Measurements from ENCODE around the gene SCYL2.
"Not testable (repeated sequence)": the region's sequence is repeated elsewhere in the genome, so short reads cannot be mapped to it uniquely, and the experiment has no call there.

The SCYL2 gene

GRCh38 chr12:100284556-100284955 is 17.6 kb downstream of the SCYL2 start:
- not testable (repeated sequence) for H3K27ac ChIP-seq (ENCODE audit: low read depth, low read length); H3K4me1 ChIP-seq (ENCODE audit: control insufficient read depth, insufficient read depth, low read length); H3K4me3 ChIP-seq (ENCODE audit: low read depth, low read length); H3K27me3 ChIP-seq (ENCODE audit: control insufficient read depth, insufficient read depth, low read length); H3K9me3 ChIP-seq (ENCODE audit: control insufficient read depth, insufficient read depth, low read length); H3K9ac ChIP-seq (ENCODE audit: low read depth, low read length)
- peaks cover 14% of the 10 kb centered on the region for H3K36me3 ChIP-seq (ENCODE audit: control insufficient read depth, insufficient read depth, low read length)

DNA sequence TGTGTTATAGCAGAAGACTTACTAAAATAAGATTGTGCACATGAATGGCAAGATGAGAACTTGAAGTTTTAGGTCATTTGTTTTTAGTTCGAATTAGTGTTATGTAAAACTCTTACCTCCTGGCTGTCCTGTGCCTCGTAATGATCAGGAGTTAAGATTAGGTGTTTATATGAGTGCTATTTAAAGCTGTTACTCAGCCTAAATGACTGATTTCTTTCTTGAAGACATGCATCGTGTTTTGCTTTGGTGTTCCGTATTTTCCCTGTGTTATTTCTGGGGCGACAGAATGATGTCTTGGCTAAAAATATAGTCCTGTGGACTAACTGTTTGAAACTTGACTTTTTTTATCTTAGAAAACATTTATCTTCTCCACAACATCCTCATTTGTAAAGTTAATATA is 22.1 kb downstream of the SCYL2 start:
- Histone ChIP-seq H3K27ac (ENCODE audit: low read depth, low read length) (no peak overlapping the region), H3K27me3 (ENCODE audit: control insufficient read depth, insufficient read depth, low read length) (no peaks in the 10 kb centered on the region), H3K9me3 (ENCODE audit: control insufficient read depth, insufficient read depth, low read length) (peaks cover 7% of the 10 kb centered on the region), H3K36me3 (ENCODE audit: control insufficient read depth, insufficient read depth, low read length) (peaks cover 30% of the 10 kb centered on the region), H3K9ac (ENCODE audit: low read depth, low read length) (no peak overlapping the region), H3K4me3 (ENCODE audit: low read depth, low read length) (no peak overlapping the region), H3K4me1 (ENCODE audit: control insufficient read depth, insufficient read depth, low read length) (no peaks in the 10 kb centered on the region)

GRCh38 chr12:100290016-100290415 is 23.0 kb downstream of the SCYL2 start:
- Histone ChIP-seq H3K9ac (ENCODE audit: low read depth, low read length) (no peak overlapping the region), H3K4me3 (ENCODE audit: low read depth, low read length) (no peak overlapping the region), H3K9me3 (ENCODE audit: control insufficient read depth, insufficient read depth, low read length) (peaks cover 7% of the 10 kb centered on the region), H3K4me1 (ENCODE audit: control insufficient read depth, insufficient read depth, low read length) (no peaks in the 10 kb centered on the region), H3K36me3 (ENCODE audit: control insufficient read depth, insufficient read depth, low read length) (peaks cover 27% of the 10 kb centered on the region), H3K27ac (ENCODE audit: low read depth, low read length) (no peak overlapping the region), H3K27me3 (ENCODE audit: control insufficient read depth, insufficient read depth, low read length) (no peaks in the 10 kb centered on the region)

DNA sequence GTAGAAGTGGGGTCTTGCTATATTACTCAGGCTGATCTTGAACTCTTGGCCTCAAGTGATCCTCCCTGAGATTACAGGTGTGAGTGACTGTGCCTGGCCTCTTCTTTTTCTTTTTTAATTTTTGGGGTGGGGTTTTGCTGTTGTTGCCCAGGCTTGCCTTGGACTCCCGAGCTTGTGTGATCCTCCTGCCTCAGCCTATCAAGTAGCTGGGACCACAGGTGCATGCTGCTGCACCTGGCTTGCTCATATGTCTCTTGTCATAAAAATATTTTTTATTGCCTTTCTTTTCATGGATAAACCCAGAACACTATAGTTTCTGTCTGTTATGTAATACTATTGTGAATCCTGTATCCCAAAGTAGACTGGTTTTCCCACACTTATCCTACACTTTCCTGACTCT is 26.0 kb downstream of the SCYL2 start:
- no peaks in the 10 kb centered on the region for H3K4me1 ChIP-seq (ENCODE audit: control insufficient read depth, insufficient read depth, low read length)
- peaks cover 7% of the 10 kb centered on the region for H3K9me3 ChIP-seq (ENCODE audit: control insufficient read depth, insufficient read depth, low read length)
- no peaks in the 10 kb centered on the region for H3K27me3 ChIP-seq (ENCODE audit: control insufficient read depth, insufficient read depth, low read length)
- H3K27ac ChIP-seq (ENCODE audit: low read depth, low read length) = no peak overlapping the region
- H3K9ac ChIP-seq (ENCODE audit: low read depth, low read length) = no peak overlapping the region
- peaks cover 39% of the 10 kb centered on the region for H3K36me3 ChIP-seq (ENCODE audit: control insufficient read depth, insufficient read depth, low read length)
- H3K4me3 ChIP-seq (ENCODE audit: low read depth, low read length) = no peak overlapping the region

DNA sequence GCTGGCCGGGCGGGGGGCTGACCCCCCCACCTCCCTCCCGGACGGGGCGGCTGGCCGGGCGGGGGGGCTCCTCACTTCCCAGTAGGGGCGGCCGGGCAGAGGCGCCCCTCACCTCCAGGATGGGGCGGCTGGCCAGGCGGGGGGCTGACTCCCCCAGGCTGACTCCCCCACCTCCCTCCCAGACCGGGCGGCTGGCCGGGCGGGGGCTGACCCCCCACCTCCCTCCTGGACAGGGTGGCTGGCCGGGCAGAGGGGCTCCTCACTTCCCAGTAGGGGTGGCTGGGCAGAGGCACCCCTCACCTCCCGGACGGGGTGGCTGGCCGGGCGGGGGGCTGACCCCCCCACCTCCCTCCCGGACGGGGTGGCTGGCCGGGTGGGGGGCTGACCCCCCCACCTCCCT is 27.4 kb downstream of the SCYL2 start:
- H3K27me3 ChIP-seq (ENCODE audit: control insufficient read depth, insufficient read depth, low read length); H3K9me3 ChIP-seq (ENCODE audit: control insufficient read depth, insufficient read depth, low read length); H3K4me1 ChIP-seq (ENCODE audit: control insufficient read depth, insufficient read depth, low read length); H3K9ac ChIP-seq (ENCODE audit: low read depth, low read length); H3K4me3 ChIP-seq (ENCODE audit: low read depth, low read length); H3K27ac ChIP-seq (ENCODE audit: low read depth, low read length): not testable (repeated sequence)
- H3K36me3 ChIP-seq (ENCODE audit: control insufficient read depth, insufficient read depth, low read length) = peaks cover 47% of the 10 kb centered on the region

DNA sequence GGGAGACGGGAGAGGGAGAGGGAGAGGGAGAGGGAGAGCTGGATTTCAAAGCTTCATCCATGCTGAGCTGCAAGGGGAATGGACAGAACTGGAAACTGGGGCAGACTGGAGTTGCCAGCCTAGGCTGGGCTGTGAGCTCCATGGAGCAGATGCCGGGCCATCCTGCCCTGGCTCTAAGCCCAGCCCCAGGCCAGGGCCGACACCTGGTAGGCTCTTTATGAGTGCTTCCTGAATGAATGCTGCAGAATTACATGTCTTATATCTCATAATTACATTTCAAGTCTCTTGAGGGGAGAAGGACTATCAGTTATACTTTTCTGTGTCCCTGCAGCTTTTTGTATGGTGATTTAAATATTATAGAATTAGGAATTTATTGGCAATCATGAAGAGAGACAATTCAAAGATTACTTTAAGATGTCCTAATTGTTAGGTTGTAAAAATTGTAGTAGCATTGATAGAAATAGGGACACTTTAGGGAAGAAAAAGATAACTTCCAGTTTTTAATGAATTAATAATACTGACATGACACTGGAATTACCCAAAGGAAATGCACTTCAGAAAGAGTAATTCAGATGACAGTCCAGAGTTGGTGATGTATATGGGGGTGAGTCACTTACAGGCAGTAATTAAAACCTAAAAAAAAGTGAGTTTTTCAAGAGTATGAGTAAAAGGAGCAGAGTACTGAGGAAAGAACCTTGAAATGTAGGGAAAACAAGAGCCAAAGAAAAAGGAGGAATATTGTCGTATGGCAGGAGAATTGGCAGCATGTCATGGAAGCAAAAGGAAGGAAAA is 29.0 kb downstream of the SCYL2 start:
- Histone ChIP-seq H3K4me1 (ENCODE audit: control insufficient read depth, insufficient read depth, low read length) (no peaks in the 10 kb centered on the region), H3K27ac (ENCODE audit: low read depth, low read length) (no peak overlapping the region), H3K9ac (ENCODE audit: low read depth, low read length) (no peak overlapping the region), H3K27me3 (ENCODE audit: control insufficient read depth, insufficient read depth, low read length) (no peaks in the 10 kb centered on the region), H3K36me3 (ENCODE audit: control insufficient read depth, insufficient read depth, low read length) (peaks cover 53% of the 10 kb centered on the region), H3K9me3 (ENCODE audit: control insufficient read depth, insufficient read depth, low read length) (peaks cover 9% of the 10 kb centered on the region), H3K4me3 (ENCODE audit: low read depth, low read length) (no peak overlapping the region)

GRCh38 chr12:100302081-100302480 is 35.1 kb downstream of the SCYL2 start:
- Histone ChIP-seq H3K4me1 (ENCODE audit: control insufficient read depth, insufficient read depth, low read length) (no peaks in the 10 kb centered on the region), H3K9me3 (ENCODE audit: control insufficient read depth, insufficient read depth, low read length) (0 out of 2 replicates have a peak, but pooled peaks cover 2% of the 10 kb centered on the region), H3K27ac (ENCODE audit: low read depth, low read length) (no peak overlapping the region), H3K4me3 (ENCODE audit: low read depth, low read length) (no peak overlapping the region), H3K27me3 (ENCODE audit: control insufficient read depth, insufficient read depth, low read length) (no peaks in the 10 kb centered on the region), H3K36me3 (ENCODE audit: control insufficient read depth, insufficient read depth, low read length) (peaks cover 30% of the 10 kb centered on the region), H3K9ac (ENCODE audit: low read depth, low read length) (no peak overlapping the region)

DNA sequence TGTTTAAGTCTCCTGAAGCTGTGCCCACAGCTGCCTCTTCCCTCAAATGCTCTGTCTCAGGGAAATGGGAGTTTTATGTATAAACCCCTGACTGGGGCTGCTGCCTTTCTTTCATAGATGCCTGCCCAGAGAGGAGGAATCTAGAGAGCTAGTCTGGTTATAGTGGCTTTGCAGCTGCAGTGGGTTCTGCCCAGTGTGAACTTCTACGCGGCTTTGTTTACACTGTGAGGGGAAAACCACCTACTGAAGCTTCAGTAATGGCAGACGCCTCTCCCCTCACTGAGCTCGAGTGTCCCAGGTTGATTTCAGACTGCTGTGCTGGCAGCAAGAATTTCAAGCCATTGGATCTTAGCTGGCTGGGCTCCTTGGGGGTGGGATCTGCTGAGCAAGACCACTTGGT is 36.9 kb downstream of the SCYL2 start:
- Histone ChIP-seq H3K36me3 (ENCODE audit: control insufficient read depth, insufficient read depth, low read length) (peaks cover 22% of the 10 kb centered on the region), H3K27me3 (ENCODE audit: control insufficient read depth, insufficient read depth, low read length) (no peaks in the 10 kb centered on the region), H3K4me3 (ENCODE audit: low read depth, low read length) (no peak overlapping the region), H3K9me3 (ENCODE audit: control insufficient read depth, insufficient read depth, low read length) (0 out of 2 replicates have a peak, but pooled peaks cover 2% of the 10 kb centered on the region), H3K9ac (ENCODE audit: low read depth, low read length) (no peak overlapping the region), H3K4me1 (ENCODE audit: control insufficient read depth, insufficient read depth, low read length) (no peaks in the 10 kb centered on the region), H3K27ac (ENCODE audit: low read depth, low read length) (no peak overlapping the region)

- H3K9me3 ChIP-seq (ENCODE audit: control insufficient read depth, insufficient read depth, low read length); H3K4me1 ChIP-seq (ENCODE audit: control insufficient read depth, insufficient read depth, low read length); H3K4me3 ChIP-seq (ENCODE audit: low read depth, low read length); H3K27me3 ChIP-seq (ENCODE audit: control insufficient read depth, insufficient read depth, low read length); H3K27ac ChIP-seq (ENCODE audit: low read depth, low read length); H3K9ac ChIP-seq (ENCODE audit: low read depth, low read length): not testable (repeated sequence)
- peaks cover 18% of the 10 kb centered on the region for H3K36me3 ChIP-seq (ENCODE audit: control insufficient read depth, insufficient read depth, low read length)
Measured at GRCh38 chr12:100304334-100304733, 37.4 kb downstream of the SCYL2 start.

GRCh38 chr12:100308138-100308537 is 41.2 kb downstream of the SCYL2 start:
- not testable (repeated sequence) for H3K9me3 ChIP-seq (ENCODE audit: control insufficient read depth, insufficient read depth, low read length); H3K27ac ChIP-seq (ENCODE audit: low read depth, low read length); H3K9ac ChIP-seq (ENCODE audit: low read depth, low read length); H3K4me1 ChIP-seq (ENCODE audit: control insufficient read depth, insufficient read depth, low read length); H3K27me3 ChIP-seq (ENCODE audit: control insufficient read depth, insufficient read depth, low read length); H3K4me3 ChIP-seq (ENCODE audit: low read depth, low read length)
- H3K36me3 ChIP-seq (ENCODE audit: control insufficient read depth, insufficient read depth, low read length) = peaks cover 29% of the 10 kb centered on the region

GRCh38 chr12:100311317-100311716 is 44.3 kb downstream of the SCYL2 start:
- Histone ChIP-seq H3K27me3 (ENCODE audit: control insufficient read depth, insufficient read depth, low read length) (no peaks in the 10 kb centered on the region), H3K4me3 (ENCODE audit: low read depth, low read length) (no peak overlapping the region), H3K27ac (ENCODE audit: low read depth, low read length) (no peak overlapping the region), H3K36me3 (ENCODE audit: control insufficient read depth, insufficient read depth, low read length) (peaks cover 54% of the 10 kb centered on the region), H3K4me1 (ENCODE audit: control insufficient read depth, insufficient read depth, low read length) (no peaks in the 10 kb centered on the region), H3K9me3 (ENCODE audit: control insufficient read depth, insufficient read depth, low read length) (no peaks in the 10 kb centered on the region), H3K9ac (ENCODE audit: low read depth, low read length) (no peak overlapping the region)

Data from HUES48 (cell line).